HepG2 (cell line): ENCODE results near the gene S100G. TPM values are rescaled to one million over a fixed set of nuclear protein-coding genes. Genes with fewer than 3 reads are reported as not detected.
A peak's percentile ranks its signal among the peaks of the same experiment; 100 is the strongest.

Source experiments
- ATAC-seq: fragments of 200-7000 bp; cut with Tn5 transposase; 3 replicates; pipeline ENCODE4 v1.9.1; 2020; ENCODE audit warnings: mild to moderate bottlenecking, moderate library complexity
- BruUV-seq: library from RNA; stranded (reverse); fragments of 400-500 nt; replicated peaks from 2 replicates; lab custom pipeline; 2021; lab: Mats Ljungman, UMichigan
- CTCF ChIA-PET: fragments of 300-600 bp; formaldehyde crosslinking; extraction: SDS; loops from one replicate; lab custom pipeline; 2021; ENCODE audit warnings: low total read pairs, inconsistent platforms, low intra/inter-chr PET ratio; lab: Yijun Ruan, JAX
- POLR2A ChIA-PET: fragments of 350-600 bp; sonication (Branson Sonifier 250); formaldehyde crosslinking; loops from one replicate; lab custom pipeline; 2020; ENCODE audit warnings: antibody characterized with exemption, inconsistent platforms; lab: Yijun Ruan, JAX
- DNase-seq: peaks from one replicate; pipeline ENCODE4 v3.0.0-alpha.2; 2015; ENCODE audit warnings: low spot score
- FAIRE-seq: peaks from 3 replicates; lab custom pipeline; 2011; peaks lifted over from hg19 to GRCh38; lab: Jason Lieb, UNC
- H2AFZ ChIP-seq: one replicate; pipeline ENCODE4 v1.6.1; 2011; ENCODE audit warnings: low read length, inconsistent platforms
- H3K27ac ChIP-seq: fragments of 300-600 bp; 3 replicates; pipeline ENCODE4 v1.8.0; 2011; ENCODE audit warnings: mixed run types, mild to moderate bottlenecking, mixed read lengths, low read length, inconsistent platforms; ENCODE audit not compliant: insufficient read depth; ENCODE audit errors: extremely low read length
- H3K27me3 ChIP-seq, 2 experiments: fragments of 200-600 bp in 1 of 2; 2 replicates in 1 of 2; 3 replicates in 1 of 2; pipeline versions ENCODE4 v1.6.0 to v1.8.0; 2011; ENCODE audit warnings: low read length in 2 of 2, mild to moderate bottlenecking in 2 of 2, moderate library complexity in 2 of 2, inconsistent platforms in 1 of 2; ENCODE audit not compliant: insufficient read depth in 2 of 2, control insufficient read depth in 1 of 2
- H3K36me3 ChIP-seq, 2 experiments: fragments of 200-600 bp in 1 of 2; replicated peaks in 1 of 2; 2 replicates in 1 of 2; 3 replicates in 1 of 2; pipeline versions ENCODE4 v1.5.1 to v1.8.0; 2011; ENCODE audit warnings: low read length in 2 of 2, inconsistent platforms in 1 of 2; ENCODE audit not compliant: insufficient read depth in 2 of 2, control insufficient read depth in 1 of 2
- H3K4me1 ChIP-seq: 2 replicates; pipeline ENCODE4 v1.5.1; 2012; ENCODE audit warnings: low read length, inconsistent platforms; ENCODE audit not compliant: insufficient read depth
- H3K4me2 ChIP-seq: 2 replicates; pipeline ENCODE4 v1.6.0; 2011; ENCODE audit warnings: low read depth, low read length, inconsistent platforms
- H3K4me3 ChIP-seq, 3 experiments: fragments of 200-600 bp in 1 of 3; sonication (generic), shearing (Covaris generic) in 1 of 3; replicated peaks in 1 of 3; 2 replicates each; pipeline ENCODE4 v1.5.1; 2011 to 2016; ENCODE audit warnings: low read length in 3 of 3, inconsistent platforms in 2 of 3, low read depth in 2 of 3, mild to moderate bottlenecking in 2 of 3, control low read depth in 1 of 3, mixed read lengths in 1 of 3; ENCODE audit not compliant: insufficient read depth in 1 of 3
- H3K79me2 ChIP-seq: one replicate; pipeline ENCODE4 v1.6.1; 2011; ENCODE audit warnings: low read length, inconsistent platforms; ENCODE audit not compliant: insufficient read depth
- H3K9ac ChIP-seq: 2 replicates; pipeline ENCODE4 v1.6.0; 2011; ENCODE audit warnings: mild to moderate bottlenecking, low read depth, low read length, inconsistent platforms; ENCODE audit not compliant: insufficient read depth
- H3K9me3 ChIP-seq: 2 replicates; pipeline ENCODE4 v1.5.1; 2012; ENCODE audit warnings: mild to moderate bottlenecking, low read length
- H4K20me1 ChIP-seq: 2 replicates; pipeline ENCODE4 v1.6.0; 2011; ENCODE audit warnings: inconsistent platforms, mild to moderate bottlenecking, low read length, moderate library complexity; ENCODE audit not compliant: insufficient read depth
- CTCF ChIP-seq: sonication (generic); formaldehyde crosslinking; IDR thresholded peaks from 2 replicates; pipeline ENCODE4 v1.5.0; 2020; ENCODE audit warnings: mild to moderate bottlenecking, missing genetic modification reagents, moderate library complexity
- HMGXB4 ChIP-seq, 2 experiments: sonication (generic) in 1 of 2; formaldehyde crosslinking in 1 of 2; IDR thresholded peaks; 2 replicates each; pipeline versions ENCODE4 v1.4.0 to v1.6.1; 2018 to 2020; ENCODE audit warnings: missing genetic modification reagents in 2 of 2, borderline replicate concordance in 1 of 2, low read depth in 1 of 2, mild to moderate bottlenecking in 1 of 2, missing biosample characterization in 1 of 2
- KDM3A ChIP-seq: IDR thresholded peaks from 2 replicates; pipeline ENCODE4 v1.6.1; 2018; ENCODE audit warnings: low read depth, missing compliant biosample characterization
- MAX ChIP-seq: IDR thresholded peaks from 2 replicates; pipeline ENCODE4 v1.6.1; 2012; ENCODE audit warnings: inconsistent platforms
- SMC3 ChIP-seq: IDR thresholded peaks from 2 replicates; pipeline ENCODE4 v1.6.1; 2011; ENCODE audit warnings: low read length, improper control_type of control experiment
- STAG1 ChIP-seq: sonication (generic); formaldehyde crosslinking; IDR thresholded peaks from 2 replicates; pipeline ENCODE4 v1.4.0; 2020; ENCODE audit warnings: missing genetic modification reagents
- ZFX ChIP-seq: sonication (generic); formaldehyde crosslinking; IDR thresholded peaks from 2 replicates; pipeline ENCODE4 v1.4.0; 2020; ENCODE audit warnings: mild to moderate bottlenecking, low read depth, missing genetic modification reagents, moderate library complexity
- ZMYM3 ChIP-seq: sonication (generic); formaldehyde crosslinking; IDR thresholded peaks from 2 replicates; pipeline ENCODE4 v1.5.1; 2020; ENCODE audit warnings: mild to moderate bottlenecking, missing genetic modification reagents
- ZNF17 ChIP-seq: sonication (generic); formaldehyde crosslinking; IDR thresholded peaks from 2 replicates; pipeline ENCODE4 v1.5.0; 2020; ENCODE audit warnings: mild to moderate bottlenecking, missing genetic modification reagents
- ZNF350 ChIP-seq: sonication (generic); formaldehyde crosslinking; IDR thresholded peaks from 2 replicates; pipeline ENCODE4 v1.4.0; 2020; ENCODE audit warnings: mild to moderate bottlenecking, low read depth, missing genetic modification reagents, borderline replicate concordance
- ZNF709 ChIP-seq: sonication (generic); formaldehyde crosslinking; IDR thresholded peaks from 2 replicates; pipeline ENCODE4 v1.5.0; 2020; ENCODE audit warnings: mild to moderate bottlenecking, missing genetic modification reagents
- ZSCAN5A ChIP-seq: sonication (generic); formaldehyde crosslinking; IDR thresholded peaks from 2 replicates; pipeline ENCODE4 v1.8.0; 2022; ENCODE audit warnings: mild to moderate bottlenecking, missing genetic modification reagents, borderline replicate concordance
- in situ Hi-C: cut with HindIII; loops from 2 replicates; pipeline ENCODE4 v1.10.0; 2017; ENCODE audit warnings: low pct_unique_long_range_greater_than_20kb; ENCODE audit not compliant: extremely low pct_ligation_motif_present
- intact Hi-C: fragments of 100-400 bp; cut with micrococcal nuclease; formaldehyde crosslinking; loops from one replicate; pipeline ENCODE4 v1.10.0; 2022; ENCODE audit not compliant: unreplicated experiment
- polyA plus RNA-seq, 8 experiments: library from polyadenylated mRNA; depleted of rRNA in 3 of 8; stranded (reverse) in 7 of 8; unstranded in 1 of 8; fragments of >200 nt; fragmentation: Illumina TruSeq in 4 of 8; extraction: Trizol in 4 of 8; gene quantifications; 2 replicates each; pipeline versions ENCODE4 v1.2.1 to v1.2.3, GENCODE V29; 2011 to 2016; ENCODE audit warnings: low read depth in 4 of 8, missing spikeins in 1 of 8, mixed read lengths in 1 of 8; ENCODE audit not compliant: insufficient read depth in 1 of 8
- total RNA-seq, 5 experiments: library from RNA; depleted of rRNA; stranded (reverse); fragments of >200 nt; fragmentation: Illumina TruSeq; extraction: Trizol; gene quantifications; 2 replicates each; pipeline ENCODE4 v1.2.3, GENCODE V29; 2016; ENCODE audit warnings: low read depth in 1 of 5

Gene S100G
- total and polyA plus RNA-seq, 2 of the 13 experiments (the other 11 are each of a cell fraction or from before 2014, with no cell fraction given): not detected

- TF ChIP-seq HMGXB4 (CRISPR knock-in tag; IDR thresholded peaks at IDR 0.05; ENCODE audit: borderline replicate concordance in 1 of 2, low read depth in 1 of 2) (no peak), ZNF350 (CRISPR knock-in tag) (no peak), KDM3A (CRISPR knock-in tag) (no peak), ZNF709 (CRISPR knock-in tag) (no peak), MAX (no peak), ZMYM3 (no peak), ZFX (no peak), ZNF17 (no peak)
Measured at GRCh38 chrX:16666541-16666940, 16.6 kb downstream of the S100G start (continued).

- ATAC-seq (no peak), FAIRE-seq (no peak), DNase-seq (peak; percentile 5)
- peaks cover 2 to 18% of the 10 kb centered on the region in 2 experiments; a peak in 3 of 5 replicates for H3K36me3 ChIP-seq
- ChIA-PET CTCF (interaction anchor here (1.2 kb wide), 1 partner anchor 235 kb away, joined by 3 read pairs; no protein-coding TSS in a partner anchor), POLR2A (no interaction called here)
- H3K9ac ChIP-seq: no peak overlapping the region
- no peaks in the 10 kb centered on the region for H4K20me1 ChIP-seq
- no peak overlapping the region for H2AFZ ChIP-seq
- BruUV-seq: no TSS peak
- no peak overlapping the region for H3K4me2 ChIP-seq
- H3K27ac ChIP-seq: no peak overlapping the region
- H3K79me2 ChIP-seq: no peaks in the 10 kb centered on the region
- in situ Hi-C loops: loop anchor here (25.0 kb wide), 1 partner anchor 209 kb away; no protein-coding TSS in a partner anchor
- H3K27me3 ChIP-seq: no peaks in the 10 kb centered on the region
- H3K9me3 ChIP-seq: no peaks in the 10 kb centered on the region
- H3K4me3 ChIP-seq: no peak overlapping the region
- intact Hi-C loops: loop anchor here (1.0 kb wide), 1 partner anchor 235 kb away; no protein-coding TSS in a partner anchor
- TF ChIP-seq CTCF (CRISPR knock-in tag) (peak; percentile 53), SMC3 (0 out of 2 replicates have a peak, but pooled peaks have one; percentile 5), ZSCAN5A (CRISPR knock-in tag) (no peak), STAG1 (CRISPR knock-in tag) (peak; percentile 53)
- TF ChIP-seq, all 625 proteins: peak for 3
- no peaks in the 10 kb centered on the region for H3K4me1 ChIP-seq
Measured at GRCh38 chrX:16671005-16671404, 21.0 kb downstream of the S100G start.
